ENCODE results near the gene GSK3A. TPM values are rescaled to one million over a fixed set of nuclear protein-coding genes. Genes with fewer than 3 reads are reported as not detected.

GSK3A gene
- total RNA-seq, 1 donor from 2014 or later = 42.0 TPM

DNA sequence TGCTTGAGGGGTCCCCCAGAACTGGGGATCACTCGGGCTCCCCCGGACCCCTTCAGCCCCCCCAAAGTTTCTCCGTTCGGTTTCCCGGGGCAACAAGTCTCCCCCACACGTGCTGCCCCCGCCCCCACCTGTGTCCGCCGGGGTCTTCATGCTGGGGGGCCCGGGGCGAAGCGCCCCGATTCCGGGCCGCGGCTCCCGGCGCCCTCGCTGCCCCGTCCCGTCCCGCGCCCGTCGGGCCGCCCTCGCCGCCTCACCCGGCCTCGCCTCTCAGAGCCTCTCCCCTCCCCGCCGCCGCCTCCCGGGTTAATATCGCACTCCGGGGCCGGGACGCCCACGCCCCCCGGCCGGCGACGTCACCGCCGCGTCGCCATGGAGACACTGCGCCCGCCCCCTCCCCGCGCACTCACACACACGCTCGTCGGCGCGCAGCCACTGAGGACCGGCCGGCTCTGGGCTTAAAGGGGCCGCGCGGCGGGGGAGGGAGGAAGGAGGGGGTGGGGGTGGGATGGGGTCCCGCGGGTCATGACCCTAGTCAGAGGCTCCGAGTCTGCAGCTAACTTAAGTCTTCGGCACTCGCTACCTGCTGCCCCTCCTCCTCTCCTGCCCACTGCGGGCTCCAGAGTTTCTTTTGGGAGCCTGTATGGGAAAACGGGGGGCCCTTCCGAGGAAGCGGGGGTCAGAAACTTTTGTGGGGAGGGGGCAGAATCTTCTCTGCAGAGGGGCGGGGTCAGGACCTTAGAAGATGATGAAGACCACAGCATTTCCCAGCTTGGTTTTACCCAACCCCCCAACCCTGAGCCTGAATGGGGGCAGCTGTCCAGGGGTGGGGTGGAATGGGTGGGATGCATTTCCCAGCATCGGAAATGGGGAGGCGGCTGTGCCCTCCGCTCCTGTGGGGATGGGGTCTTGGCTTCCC is 12.7 kb upstream of the GSK3A start, which contains the start of gene ERF:
TSS of gene ERF (minus strand) at position 279 of the 916 bp plus-strand sequence. CDS start at position 150, 129 bp downstream.
- Mint-ChIP-seq H3K27me3 (ENCODE audit: low read depth) (no peaks in the 10 kb centered on the region), H3K4me3 (ENCODE audit: unreplicated experiment) (peak within 1 kb of the TSS; percentile 74), H3K36me3 (ENCODE audit: low read depth) (peaks cover 2% of the 10 kb centered on the region), H3K9me3 (ENCODE audit: low read depth) (no peaks in the 10 kb centered on the region), H3K27ac (ENCODE audit: unreplicated experiment) (peak within 1 kb of the TSS; percentile 94), H3K4me1 (ENCODE audit: low read depth) (peaks cover 39% of the 10 kb centered on the region)
- TF ChIP-seq, protein P1, sequence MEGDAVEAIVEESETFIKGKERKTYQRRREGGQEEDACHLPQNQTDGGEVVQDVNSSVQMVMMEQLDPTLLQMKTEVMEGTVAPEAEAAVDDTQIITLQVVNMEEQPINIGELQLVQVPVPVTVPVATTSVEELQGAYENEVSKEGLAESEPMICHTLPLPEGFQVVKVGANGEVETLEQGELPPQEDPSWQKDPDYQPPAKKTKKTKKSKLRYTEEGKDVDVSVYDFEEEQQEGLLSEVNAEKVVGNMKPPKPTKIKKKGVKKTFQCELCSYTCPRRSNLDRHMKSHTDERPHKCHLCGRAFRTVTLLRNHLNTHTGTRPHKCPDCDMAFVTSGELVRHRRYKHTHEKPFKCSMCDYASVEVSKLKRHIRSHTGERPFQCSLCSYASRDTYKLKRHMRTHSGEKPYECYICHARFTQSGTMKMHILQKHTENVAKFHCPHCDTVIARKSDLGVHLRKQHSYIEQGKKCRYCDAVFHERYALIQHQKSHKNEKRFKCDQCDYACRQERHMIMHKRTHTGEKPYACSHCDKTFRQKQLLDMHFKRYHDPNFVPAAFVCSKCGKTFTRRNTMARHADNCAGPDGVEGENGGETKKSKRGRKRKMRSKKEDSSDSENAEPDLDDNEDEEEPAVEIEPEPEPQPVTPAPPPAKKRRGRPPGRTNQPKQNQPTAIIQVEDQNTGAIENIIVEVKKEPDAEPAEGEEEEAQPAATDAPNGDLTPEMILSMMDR (IDR thresholded peaks at IDR 0.05) = no peak
- DNase-seq (ENCODE audit: low spot score) = no peak

DNA sequence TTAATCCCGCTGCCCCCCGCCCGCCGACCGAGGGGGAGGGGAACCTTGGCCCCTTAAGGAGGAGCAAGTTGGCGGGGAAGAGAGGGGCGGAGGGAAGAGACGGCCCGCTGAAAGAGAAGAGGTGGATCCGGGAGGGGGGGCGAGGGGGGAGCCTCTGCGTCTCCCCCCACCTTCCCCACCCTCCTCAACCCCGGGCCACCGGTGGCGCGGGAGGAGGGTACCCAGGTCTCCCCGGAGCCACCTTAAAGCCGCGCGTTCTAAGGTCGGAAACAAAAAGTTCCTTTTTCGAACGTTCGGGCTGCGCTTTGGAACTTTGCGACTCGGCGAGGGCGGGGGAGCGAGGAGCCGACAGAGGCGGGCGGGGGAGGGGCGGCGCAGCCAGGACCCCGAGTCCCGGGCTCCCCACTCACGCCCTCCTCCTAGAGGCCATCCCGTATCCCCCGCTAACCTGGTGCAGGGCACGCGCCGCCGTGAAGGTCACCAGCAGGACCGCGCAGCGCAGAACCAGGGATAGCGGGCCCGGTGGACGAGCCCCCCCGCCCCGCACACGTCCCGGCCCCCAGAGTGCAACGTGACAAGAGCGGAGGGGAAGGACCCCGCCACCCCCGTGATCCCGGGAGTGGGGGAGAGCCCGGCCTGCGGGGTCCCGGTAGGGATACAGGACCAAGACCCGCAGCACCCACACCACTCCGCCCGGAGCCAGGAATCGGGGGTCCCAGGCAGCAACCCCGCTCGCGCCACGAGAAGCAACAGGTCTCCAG is 11.9 kb upstream of the GSK3A start:
- TF ChIP-seq, protein P1 (IDR thresholded peaks at IDR 0.05) = peak; percentile 24
- no peaks in the 10 kb centered on the region for H3K27me3 Mint-ChIP-seq (ENCODE audit: low read depth)
- peak overlapping the region; percentile 74 for H3K4me3 Mint-ChIP-seq (ENCODE audit: unreplicated experiment)
- no peak for DNase-seq (ENCODE audit: low spot score)
- peak overlapping the region; percentile 27 for H3K27ac Mint-ChIP-seq (ENCODE audit: unreplicated experiment)
- H3K4me1 Mint-ChIP-seq (ENCODE audit: low read depth) = peaks cover 43% of the 10 kb centered on the region
- peaks cover 4% of the 10 kb centered on the region for H3K36me3 Mint-ChIP-seq (ENCODE audit: low read depth)
- no peaks in the 10 kb centered on the region for H3K9me3 Mint-ChIP-seq (ENCODE audit: low read depth)

DNA sequence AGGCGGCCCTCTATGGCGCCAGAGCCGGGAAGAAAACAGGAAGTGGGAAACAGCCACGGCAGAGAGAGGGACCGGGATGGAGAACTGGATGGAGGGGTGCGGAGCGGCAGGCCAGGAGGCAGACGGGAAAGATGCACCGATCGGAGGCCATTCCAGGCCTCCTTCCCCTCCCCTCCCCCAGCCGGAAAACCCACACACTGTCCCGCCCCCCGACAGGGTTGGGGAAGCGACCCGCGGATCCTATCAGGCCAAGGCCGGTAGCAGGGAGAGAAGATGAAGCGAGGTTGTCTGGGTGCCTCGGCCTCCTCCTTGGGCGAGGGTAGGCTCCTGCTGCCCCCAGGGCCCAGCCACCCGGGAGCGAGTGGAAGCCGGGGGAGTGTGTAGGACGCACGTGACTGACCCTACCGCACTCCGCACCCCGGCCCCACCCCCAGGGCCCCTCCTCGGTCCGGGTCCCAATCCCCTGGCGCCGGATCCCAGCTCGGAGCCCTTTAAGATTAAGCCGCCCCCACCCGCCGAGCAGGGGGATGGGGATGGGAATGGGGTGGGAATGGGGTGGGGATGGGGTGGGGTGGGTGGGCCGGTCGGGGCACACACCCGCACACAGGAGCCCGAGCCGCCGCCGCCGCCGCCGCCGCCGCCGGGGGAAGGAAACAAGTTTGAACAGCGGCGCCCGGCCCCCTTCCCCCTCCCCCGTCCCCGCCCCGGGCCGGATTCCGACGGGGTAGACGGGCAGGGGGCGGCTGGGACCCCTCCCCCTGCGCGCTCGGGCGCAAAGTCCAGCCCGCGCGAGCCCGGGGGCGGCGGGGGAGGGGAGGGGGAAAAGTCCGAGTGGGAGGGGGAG is 11.1 kb upstream of the GSK3A start:
- TF ChIP-seq, protein P1 (IDR thresholded peaks at IDR 0.05) = no peak
- H3K4me1 Mint-ChIP-seq (ENCODE audit: low read depth) = peaks cover 43% of the 10 kb centered on the region
- no peaks in the 10 kb centered on the region for H3K9me3 Mint-ChIP-seq (ENCODE audit: low read depth)
- DNase-seq (ENCODE audit: low spot score) = no peak
- peak overlapping the region; percentile 97 for H3K4me3 Mint-ChIP-seq (ENCODE audit: unreplicated experiment)
- peak overlapping the region; percentile 99 for H3K27ac Mint-ChIP-seq (ENCODE audit: unreplicated experiment)
- H3K36me3 Mint-ChIP-seq (ENCODE audit: low read depth) = peaks cover 4% of the 10 kb centered on the region
- H3K27me3 Mint-ChIP-seq (ENCODE audit: low read depth) = no peaks in the 10 kb centered on the region

DNA sequence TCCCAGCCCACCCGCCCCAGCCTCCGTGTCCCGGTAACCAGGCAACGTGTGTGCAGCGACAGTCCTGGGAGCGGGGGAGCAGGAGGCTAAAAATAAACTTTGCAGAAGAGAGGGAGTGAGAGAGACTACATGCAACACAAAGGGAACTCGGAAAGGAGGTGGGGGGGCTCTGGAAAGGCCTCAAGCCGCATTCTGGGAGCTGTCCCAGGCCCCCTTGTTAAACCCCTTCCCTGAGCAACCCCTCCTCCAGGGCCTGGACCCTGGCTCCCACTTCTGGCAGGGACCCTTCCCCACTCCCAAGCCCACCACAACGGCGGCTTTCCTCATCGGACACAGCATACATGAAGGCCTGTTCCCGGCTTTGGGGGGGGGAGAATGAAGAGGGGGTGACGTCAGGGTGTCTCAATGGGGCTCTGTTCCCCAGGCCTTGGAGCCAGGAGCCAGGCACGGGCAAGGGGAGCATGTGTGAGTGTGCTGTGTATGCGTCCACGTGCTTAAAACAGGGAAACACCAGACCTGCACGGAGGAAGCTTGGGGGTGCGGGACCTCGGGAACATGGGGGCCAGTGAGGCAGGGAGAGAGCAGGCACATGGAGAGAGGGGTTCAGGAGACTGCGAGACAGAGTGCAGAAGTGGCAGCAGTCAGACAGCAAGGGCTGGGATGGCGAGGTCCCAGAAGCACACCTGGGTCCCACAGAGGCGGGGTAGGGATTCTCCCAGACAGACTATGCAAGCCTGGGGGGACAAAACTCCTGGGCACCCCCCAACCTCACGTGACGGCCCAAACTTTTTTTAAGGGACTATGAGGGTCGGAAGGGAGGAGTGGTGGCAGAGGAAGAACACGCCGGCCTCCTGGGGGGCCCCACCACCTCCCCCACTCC is 10.2 kb upstream of the GSK3A start:
- H3K9me3 Mint-ChIP-seq (ENCODE audit: low read depth) = no peaks in the 10 kb centered on the region
- no peaks in the 10 kb centered on the region for H3K27me3 Mint-ChIP-seq (ENCODE audit: low read depth)
- H3K36me3 Mint-ChIP-seq (ENCODE audit: low read depth) = peaks cover 4% of the 10 kb centered on the region
- H3K27ac Mint-ChIP-seq (ENCODE audit: unreplicated experiment) = peak overlapping the region; percentile 99
- peak overlapping the region; percentile 97 for H3K4me3 Mint-ChIP-seq (ENCODE audit: unreplicated experiment)
- TF ChIP-seq, protein P1 (IDR thresholded peaks at IDR 0.05) = no peak
- DNase-seq (ENCODE audit: low spot score) = no peak
- peaks cover 43% of the 10 kb centered on the region for H3K4me1 Mint-ChIP-seq (ENCODE audit: low read depth)
